HepG2 (cell line): ENCODE data around the gene CD4. TPM values are rescaled to one million over a fixed set of nuclear protein-coding genes. Genes with fewer than 3 reads are reported as not detected.
A peak's percentile ranks its signal among the peaks of the same experiment; 100 is the strongest.

Source experiments
- FOXC1 ChIP-seq: sonication (generic); formaldehyde crosslinking; IDR thresholded peaks from 2 replicates; pipeline ENCODE4 v1.8.0; 2022; ENCODE audit warnings: mild to moderate bottlenecking, missing genetic modification reagents, borderline replicate concordance
- IKZF4 ChIP-seq: sonication (generic); formaldehyde crosslinking; IDR thresholded peaks from 2 replicates; pipeline ENCODE4 v1.5.1; 2020; ENCODE audit warnings: borderline replicate concordance, mild to moderate bottlenecking, low read depth, missing genetic modification reagents; ENCODE audit errors: not compliant biosample characterization
- IRF2 ChIP-seq: IDR thresholded peaks from 2 replicates; pipeline ENCODE4 v1.6.1; 2018; ENCODE audit warnings: missing genetic modification reagents, missing compliant biosample characterization
- MEIS1 ChIP-seq: sonication (generic); formaldehyde crosslinking; IDR thresholded peaks from 2 replicates; pipeline ENCODE4 v1.9.0; 2021; ENCODE audit warnings: mild to moderate bottlenecking, missing genetic modification reagents, moderate library complexity, borderline replicate concordance
- NFE2 ChIP-seq: sonication (generic); formaldehyde crosslinking; IDR thresholded peaks from 2 replicates; pipeline ENCODE4 v1.4.0; 2020; ENCODE audit warnings: missing genetic modification reagents
- NPAS2 ChIP-seq: sonication (generic); formaldehyde crosslinking; IDR thresholded peaks from 2 replicates; pipeline ENCODE4 v1.8.0; 2022; ENCODE audit warnings: mild to moderate bottlenecking, missing genetic modification reagents, borderline replicate concordance
- PCBP2 ChIP-seq: fragments of 200-400 bp; formaldehyde crosslinking; optimal IDR thresholded peaks from 2 replicates; pipeline ENCODE3; 2018; ENCODE audit warnings: low read length, low read depth; ENCODE audit not compliant: poor library complexity, severe bottlenecking
- RFX5 ChIP-seq: IDR thresholded peaks from 2 replicates; pipeline ENCODE4 v1.6.1; 2011; ENCODE audit warnings: low read depth, low read length, improper control_type of control experiment
- SIN3A ChIP-seq: IDR thresholded peaks from 2 replicates; pipeline ENCODE4 v1.6.1; 2011; ENCODE audit warnings: low read depth, mild to moderate bottlenecking, control low read depth, low read length, borderline replicate concordance
- polyA plus RNA-seq, 8 experiments: library from polyadenylated mRNA; depleted of rRNA in 3 of 8; stranded (reverse) in 7 of 8; unstranded in 1 of 8; fragments of >200 nt; fragmentation: Illumina TruSeq in 4 of 8; extraction: Trizol in 4 of 8; gene quantifications; 2 replicates each; pipeline versions ENCODE4 v1.2.1 to v1.2.3, GENCODE V29; 2011 to 2016; ENCODE audit warnings: low read depth in 4 of 8, missing spikeins in 1 of 8, mixed read lengths in 1 of 8; ENCODE audit not compliant: insufficient read depth in 1 of 8
- total RNA-seq, 5 experiments: library from RNA; depleted of rRNA; stranded (reverse); fragments of >200 nt; fragmentation: Illumina TruSeq; extraction: Trizol; gene quantifications; 2 replicates each; pipeline ENCODE4 v1.2.3, GENCODE V29; 2016; ENCODE audit warnings: low read depth in 1 of 5
- TF ChIP-seq, protein P1 (sequence below): sonication (generic); formaldehyde crosslinking; IDR thresholded peaks from one replicate; pipeline ENCODE4 v1.5.1; 2020; ENCODE audit warnings: mild to moderate bottlenecking, missing genetic modification reagents; ENCODE audit errors: not compliant biosample characterization
- TF ChIP-seq, protein P2 (sequence below): sonication (generic); formaldehyde crosslinking; IDR thresholded peaks from 2 replicates; pipeline ENCODE4 v1.5.0; 2020; ENCODE audit warnings: mild to moderate bottlenecking, missing genetic modification reagents

The CD4 gene
- total and polyA plus RNA-seq, 2 of the 13 experiments (the other 11 are each of a cell fraction or from before 2014, with no cell fraction given): 0.07 to 0.95 TPM

DNA sequence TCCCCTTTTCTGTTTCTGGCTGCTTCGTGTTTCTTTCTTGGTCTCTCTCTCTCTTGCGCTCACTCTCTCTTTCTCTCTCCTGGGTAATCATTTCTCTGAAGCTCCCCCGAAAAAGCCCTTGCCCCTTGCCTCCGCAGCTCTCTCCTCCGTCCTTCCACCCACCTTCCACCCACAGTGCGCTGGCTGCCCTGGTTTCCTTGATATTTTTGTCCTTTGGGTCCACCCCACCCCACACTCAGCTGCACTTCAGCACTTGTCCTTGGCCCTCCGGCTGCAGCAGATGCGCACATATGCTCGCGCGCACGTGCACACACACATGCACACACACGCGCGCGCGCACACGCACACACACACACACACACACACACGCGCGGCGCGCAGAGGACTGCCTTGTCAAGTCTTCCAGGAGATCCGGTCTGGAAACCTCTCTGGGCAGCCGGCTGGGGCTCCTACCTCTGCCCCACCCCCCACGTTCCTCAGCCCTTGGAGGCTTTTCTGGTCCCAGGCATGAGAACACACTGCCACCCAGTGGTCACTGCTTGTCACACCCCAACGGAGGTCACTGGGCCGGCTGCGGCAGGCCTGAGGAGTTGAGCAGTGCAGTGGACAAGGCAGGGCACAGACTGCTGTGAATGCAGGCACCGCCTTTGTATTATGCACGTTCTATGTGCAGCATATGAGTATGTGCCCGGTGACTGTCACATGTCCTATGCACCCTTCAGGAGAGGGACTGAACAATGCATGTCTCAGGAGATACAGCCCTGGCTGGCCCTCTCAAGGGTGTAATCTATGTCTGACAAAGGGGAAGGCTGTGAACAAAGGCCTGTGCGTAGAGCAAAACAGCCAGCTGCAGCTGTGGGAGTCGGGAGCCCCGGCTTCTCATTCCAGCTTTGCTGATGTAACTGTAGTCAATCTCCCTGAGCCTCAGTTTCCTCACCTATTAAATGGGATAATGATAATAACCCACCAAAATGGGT is 10.5 kb upstream of the CD4 start (continued):
- TF ChIP-seq IRF2 (peak; percentile 72; the same call in 1 of the 2 replicates), RFX5 (no peak), IKZF4 (CRISPR knock-in tag) (peak; percentile 40), MEIS1 (no peak; the same call in 1 of the 2 replicates), SIN3A (no peak; the same call in 1 of the 2 replicates), FOXC1 (CRISPR knock-in tag) (peak; percentile 83; the same call in 1 of the 2 replicates), PCBP2 (no peak), NPAS2 (CRISPR knock-in tag) (peak; percentile 89; the same call in 1 of the 2 replicates), NFE2 (CRISPR knock-in tag) (no peak)
- TF ChIP-seq, protein P1, sequence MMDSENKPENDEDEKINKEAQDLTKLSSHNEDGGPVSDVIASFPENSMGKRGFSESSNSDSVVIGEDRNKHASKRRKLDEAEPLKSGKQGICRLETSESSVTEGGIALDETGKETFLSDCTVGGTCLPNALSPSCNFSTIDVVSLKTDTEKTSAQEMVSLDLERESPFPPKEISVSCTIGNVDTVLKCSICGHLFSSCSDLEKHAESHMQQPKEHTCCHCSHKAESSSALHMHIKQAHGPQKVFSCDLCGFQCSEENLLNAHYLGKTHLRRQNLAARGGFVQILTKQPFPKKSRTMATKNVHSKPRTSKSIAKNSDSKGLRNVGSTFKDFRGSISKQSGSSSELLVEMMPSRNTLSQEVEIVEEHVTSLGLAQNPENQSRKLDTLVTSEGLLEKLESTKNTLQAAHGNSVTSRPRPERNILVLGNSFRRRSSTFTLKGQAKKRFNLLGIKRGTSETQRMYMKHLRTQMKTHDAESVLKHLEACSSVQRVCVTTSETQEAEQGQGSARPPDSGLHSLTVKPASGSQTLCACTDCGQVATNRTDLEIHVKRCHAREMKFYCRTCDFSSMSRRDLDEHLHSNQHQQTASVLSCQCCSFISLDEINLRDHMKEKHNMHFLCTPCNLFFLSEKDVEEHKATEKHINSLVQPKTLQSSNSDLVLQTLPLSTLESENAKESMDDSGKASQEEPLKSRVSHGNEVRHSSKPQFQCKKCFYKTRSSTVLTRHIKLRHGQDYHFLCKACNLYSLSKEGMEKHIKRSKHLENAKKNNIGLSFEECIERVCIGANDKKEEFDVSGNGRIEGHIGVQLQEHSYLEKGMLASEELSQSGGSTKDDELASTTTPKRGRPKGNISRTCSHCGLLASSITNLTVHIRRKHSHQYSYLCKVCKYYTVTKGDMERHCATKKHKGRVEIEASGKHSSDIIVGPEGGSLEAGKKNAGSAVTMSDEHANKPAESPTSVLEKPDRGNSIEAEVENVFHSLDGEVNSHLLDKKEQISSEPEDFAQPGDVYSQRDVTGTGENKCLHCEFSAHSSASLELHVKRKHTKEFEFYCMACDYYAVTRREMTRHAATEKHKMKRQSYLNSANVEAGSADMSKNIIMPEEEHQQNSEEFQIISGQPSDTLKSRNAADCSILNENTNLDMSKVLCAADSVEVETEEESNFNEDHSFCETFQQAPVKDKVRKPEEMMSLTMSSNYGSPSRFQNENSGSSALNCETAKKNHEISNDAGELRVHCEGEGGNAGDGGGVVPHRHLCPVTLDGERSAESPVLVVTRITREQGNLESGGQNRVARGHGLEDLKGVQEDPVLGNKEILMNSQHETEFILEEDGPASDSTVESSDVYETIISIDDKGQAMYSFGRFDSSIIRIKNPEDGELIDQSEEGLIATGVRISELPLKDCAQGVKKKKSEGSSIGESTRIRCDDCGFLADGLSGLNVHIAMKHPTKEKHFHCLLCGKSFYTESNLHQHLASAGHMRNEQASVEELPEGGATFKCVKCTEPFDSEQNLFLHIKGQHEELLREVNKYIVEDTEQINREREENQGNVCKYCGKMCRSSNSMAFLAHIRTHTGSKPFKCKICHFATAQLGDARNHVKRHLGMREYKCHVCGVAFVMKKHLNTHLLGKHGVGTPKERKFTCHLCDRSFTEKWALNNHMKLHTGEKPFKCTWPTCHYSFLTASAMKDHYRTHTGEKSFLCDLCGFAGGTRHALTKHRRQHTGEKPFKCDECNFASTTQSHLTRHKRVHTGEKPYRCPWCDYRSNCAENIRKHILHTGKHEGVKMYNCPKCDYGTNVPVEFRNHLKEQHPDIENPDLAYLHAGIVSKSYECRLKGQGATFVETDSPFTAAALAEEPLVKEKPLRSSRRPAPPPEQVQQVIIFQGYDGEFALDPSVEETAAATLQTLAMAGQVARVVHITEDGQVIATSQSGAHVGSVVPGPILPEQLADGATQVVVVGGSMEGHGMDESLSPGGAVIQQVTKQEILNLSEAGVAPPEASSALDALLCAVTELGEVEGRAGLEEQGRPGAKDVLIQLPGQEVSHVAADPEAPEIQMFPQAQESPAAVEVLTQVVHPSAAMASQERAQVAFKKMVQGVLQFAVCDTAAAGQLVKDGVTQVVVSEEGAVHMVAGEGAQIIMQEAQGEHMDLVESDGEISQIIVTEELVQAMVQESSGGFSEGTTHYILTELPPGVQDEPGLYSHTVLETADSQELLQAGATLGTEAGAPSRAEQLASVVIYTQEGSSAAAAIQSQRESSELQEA (CRISPR knock-in tag): no peak
- TF ChIP-seq, protein P2, sequence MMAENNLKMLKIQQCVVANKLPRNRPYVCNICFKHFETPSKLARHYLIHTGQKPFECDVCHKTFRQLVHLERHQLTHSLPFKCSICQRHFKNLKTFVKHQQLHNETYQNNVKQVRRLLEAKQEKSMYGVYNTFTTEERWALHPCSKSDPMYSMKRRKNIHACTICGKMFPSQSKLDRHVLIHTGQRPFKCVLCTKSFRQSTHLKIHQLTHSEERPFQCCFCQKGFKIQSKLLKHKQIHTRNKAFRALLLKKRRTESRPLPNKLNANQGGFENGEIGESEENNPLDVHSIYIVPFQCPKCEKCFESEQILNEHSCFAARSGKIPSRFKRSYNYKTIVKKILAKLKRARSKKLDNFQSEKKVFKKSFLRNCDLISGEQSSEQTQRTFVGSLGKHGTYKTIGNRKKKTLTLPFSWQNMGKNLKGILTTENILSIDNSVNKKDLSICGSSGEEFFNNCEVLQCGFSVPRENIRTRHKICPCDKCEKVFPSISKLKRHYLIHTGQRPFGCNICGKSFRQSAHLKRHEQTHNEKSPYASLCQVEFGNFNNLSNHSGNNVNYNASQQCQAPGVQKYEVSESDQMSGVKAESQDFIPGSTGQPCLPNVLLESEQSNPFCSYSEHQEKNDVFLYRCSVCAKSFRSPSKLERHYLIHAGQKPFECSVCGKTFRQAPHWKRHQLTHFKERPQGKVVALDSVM (CRISPR knock-in tag): peak; percentile 29; the same call in 1 of the 2 replicates
